HCT116 (cell line): ENCODE data around the gene MRPL20.

Source experiments
- CTCF ChIP-seq, 3 experiments: fragments of 200-600 bp in 1 of 3; sonication (generic) in 1 of 3; IDR thresholded peaks in 2 of 3; conservative IDR thresholded peaks in 1 of 3; 2 replicates each; pipeline ENCODE4 v1.5.1; 2012 to 2017; ENCODE audit warnings: low read depth in 2 of 3, low read length in 2 of 3, antibody characterized with exemption in 1 of 3, borderline replicate concordance in 1 of 3, control low read depth in 1 of 3, mild to moderate bottlenecking in 1 of 3, mixed read lengths in 1 of 3, mixed run types in 1 of 3, moderate library complexity in 1 of 3; ENCODE audit not compliant: insufficient read depth in 1 of 3
- POLR2A ChIP-seq: IDR thresholded peaks from 2 replicates; pipeline ENCODE4 v1.7.0; 2011; ENCODE audit warnings: borderline replicate concordance; ENCODE audit not compliant: insufficient read depth, insufficient read length; ENCODE audit errors: extremely low read depth
- TCF7L2 ChIP-seq: IDR thresholded peaks from 2 replicates; pipeline ENCODE4 v1.7.0; 2011; ENCODE audit warnings: borderline replicate concordance, inconsistent platforms; ENCODE audit not compliant: insufficient read depth, insufficient read length; ENCODE audit errors: extremely low read depth

- TF ChIP-seq CTCF (IDR thresholded peaks at IDR 0.05 in 2 of 3, conservative IDR thresholded peaks at IDR 0.05 in 1 of 3; ENCODE audit: borderline replicate concordance in 1 of 3, insufficient read depth in 1 of 3, low read depth in 2 of 3, low read length in 2 of 3) (no peak), POLR2A (no peak), TCF7L2 (no peak)
Measured at GRCh38 chr1:1356166-1356795, 50.8 kb downstream of the MRPL20 start.
